HEK293 (cell line): ENCODE results near the gene WNT4.

Experiments used
- CTCF ChIA-PET: fragments of 350-600 bp; formaldehyde crosslinking; extraction: SDS; loops from one replicate; lab custom pipeline; 2021; ENCODE audit warnings: antibody characterized with exemption; lab: Yijun Ruan, JAX
- POLR2A ChIA-PET: fragments of 300-600 bp; formaldehyde crosslinking; extraction: SDS; loops from one replicate; lab custom pipeline; 2020; ENCODE audit warnings: antibody characterized with exemption, inconsistent platforms; lab: Yijun Ruan, JAX
- H3K27ac ChIP-seq: fragments of 200-500 bp; sonication (Bioruptor generic); 2 replicates; pipeline ENCODE4 v1.5.1; 2014; ENCODE audit warnings: low read depth, low read length, control low read depth, inconsistent platforms; ENCODE audit errors: extremely low read depth
- H3K36me3 ChIP-seq, 2 experiments: fragments of 200-500 bp in 1 of 2; sonication (Bioruptor generic) in 1 of 2; 1 replicate in 1 of 2; 2 replicates in 1 of 2; pipeline ENCODE4 v1.5.1; 2014 to 2017; ENCODE audit warnings: inconsistent platforms in 2 of 2, low read length in 2 of 2; ENCODE audit not compliant: control insufficient read depth in 2 of 2, insufficient read depth in 1 of 2
- H3K4me1 ChIP-seq: fragments of 200-500 bp; sonication (Bioruptor generic); 2 replicates; pipeline ENCODE4 v1.5.1; 2014; ENCODE audit warnings: mild to moderate bottlenecking, low read length, inconsistent platforms; ENCODE audit not compliant: control insufficient read depth, insufficient read depth
- H3K4me3 ChIP-seq: 2 replicates; pipeline ENCODE4 v1.5.1; 2011; ENCODE audit warnings: low read depth, mild to moderate bottlenecking, control low read depth, low read length, moderate library complexity
- H3K9me3 ChIP-seq: fragments of 200-500 bp; sonication (Bioruptor generic); 2 replicates; pipeline ENCODE4 v1.5.1; 2014; ENCODE audit warnings: low read depth, low read length, inconsistent platforms; ENCODE audit not compliant: control insufficient read depth, insufficient read depth
- FEZF1 ChIP-seq: fragments of 450-650 bp; formaldehyde crosslinking; IDR thresholded peaks from 2 replicates; pipeline ENCODE4 v1.5.1; 2016; ENCODE audit warnings: missing biosample characterization, missing genetic modification characterization
- HOXA7 ChIP-seq: sonication (generic); formaldehyde crosslinking; IDR thresholded peaks from 2 replicates; pipeline ENCODE4 v1.8.1; 2022; ENCODE audit warnings: missing genetic modification reagents, borderline replicate concordance
- IKZF3 ChIP-seq: fragments of 450-650 bp; IDR thresholded peaks from 2 replicates; pipeline ENCODE4 v1.5.0; 2018; ENCODE audit warnings: missing biosample characterization, mild to moderate bottlenecking, missing genetic modification characterization, moderate library complexity
- YY1 ChIP-seq: fragments of 450-650 bp; formaldehyde crosslinking; IDR thresholded peaks from 2 replicates; pipeline ENCODE4 v1.5.1; 2018; ENCODE audit warnings: missing biosample characterization, missing genetic modification characterization
- YY2 ChIP-seq: fragments of 450-650 bp; formaldehyde crosslinking; IDR thresholded peaks from 2 replicates; pipeline ENCODE4 v1.5.1; 2016; ENCODE audit warnings: missing biosample characterization, missing genetic modification characterization
- ZFP69B ChIP-seq: fragments of 450-650 bp; formaldehyde crosslinking; IDR thresholded peaks from 2 replicates; pipeline ENCODE4 v1.5.1; 2016; ENCODE audit warnings: missing biosample characterization, missing genetic modification characterization
- ZNF112 ChIP-seq: fragments of 450-650 bp; formaldehyde crosslinking; IDR thresholded peaks from 2 replicates; pipeline ENCODE4 v1.5.0; 2017; ENCODE audit warnings: missing biosample characterization, missing genetic modification characterization
- ZNF114 ChIP-seq: fragments of 450-650 bp; formaldehyde crosslinking; IDR thresholded peaks from 2 replicates; pipeline ENCODE4 v1.5.0; 2017; ENCODE audit warnings: missing biosample characterization, missing genetic modification characterization
- ZNF19 ChIP-seq: fragments of 450-650 bp; formaldehyde crosslinking; IDR thresholded peaks from 2 replicates; pipeline ENCODE4; 2016; ENCODE audit warnings: missing biosample characterization, missing genetic modification characterization, low read depth
- ZNF2 ChIP-seq: fragments of 450-650 bp; formaldehyde crosslinking; IDR thresholded peaks from 2 replicates; pipeline ENCODE4 v1.5.1; 2016; ENCODE audit warnings: missing biosample characterization, missing genetic modification characterization
- ZNF221 ChIP-seq: fragments of 450-650 bp; formaldehyde crosslinking; IDR thresholded peaks from 2 replicates; pipeline ENCODE4 v1.5.1; 2017; ENCODE audit warnings: missing biosample characterization, missing genetic modification characterization, borderline replicate concordance
- ZNF37A ChIP-seq: fragments of 450-650 bp; IDR thresholded peaks from 2 replicates; pipeline ENCODE4 v1.5.1; 2018; ENCODE audit warnings: missing biosample characterization, missing genetic modification characterization
- ZNF555 ChIP-seq: fragments of 450-650 bp; formaldehyde crosslinking; conservative IDR thresholded peaks from 2 replicates; pipeline ENCODE4 v1.5.1; 2017; ENCODE audit warnings: missing biosample characterization, mild to moderate bottlenecking, missing genetic modification characterization, inconsistent platforms
- ZNF776 ChIP-seq: fragments of 450-650 bp; formaldehyde crosslinking; IDR thresholded peaks from 2 replicates; pipeline ENCODE4 v1.5.0; 2017; ENCODE audit warnings: missing biosample characterization, missing genetic modification characterization, borderline replicate concordance
- ZSCAN16 ChIP-seq: fragments of 450-650 bp; formaldehyde crosslinking; IDR thresholded peaks from 2 replicates; pipeline ENCODE4 v1.5.1; 2016; ENCODE audit warnings: missing biosample characterization, missing genetic modification characterization
- TF ChIP-seq, protein P1 (sequence below): fragments of 450-650 bp; formaldehyde crosslinking; IDR thresholded peaks from 2 replicates; pipeline ENCODE4 v1.5.1; 2016; ENCODE audit warnings: missing biosample characterization, missing genetic modification characterization
- TF ChIP-seq, protein P2 (sequence below): fragments of 450-650 bp; formaldehyde crosslinking; IDR thresholded peaks from 2 replicates; pipeline ENCODE4 v1.5.1; 2016; ENCODE audit warnings: missing biosample characterization, missing genetic modification characterization, low read depth
- TF ChIP-seq, protein P3 (sequence below): fragments of 450-650 bp; formaldehyde crosslinking; optimal IDR thresholded peaks from 2 replicates; pipeline ENCODE3; 2016; ENCODE audit warnings: missing biosample characterization, mild to moderate bottlenecking, missing genetic modification characterization
- TF ChIP-seq, protein P4 (sequence below): fragments of 450-650 bp; IDR thresholded peaks from 2 replicates; pipeline ENCODE4 v1.5.1; 2018; ENCODE audit warnings: missing biosample characterization, mild to moderate bottlenecking, missing genetic modification characterization
- TF ChIP-seq, protein P5 (sequence below): fragments of 450-650 bp; formaldehyde crosslinking; IDR thresholded peaks from 2 replicates; pipeline ENCODE4 v1.5.0; 2017; ENCODE audit warnings: missing biosample characterization, missing genetic modification characterization, borderline replicate concordance
- TF ChIP-seq, protein P6 (sequence below): fragments of 450-650 bp; formaldehyde crosslinking; IDR thresholded peaks from 2 replicates; pipeline ENCODE4 v1.5.1; 2016; ENCODE audit warnings: missing biosample characterization, missing genetic modification characterization
- TF ChIP-seq, protein P7 (sequence below): sonication (generic); formaldehyde crosslinking; IDR thresholded peaks from 2 replicates; pipeline ENCODE4 v1.8.1; 2022; ENCODE audit warnings: mild to moderate bottlenecking, moderate library complexity, missing genetic modification reagents
- TF ChIP-seq, protein P8 (sequence below): fragments of 450-650 bp; formaldehyde crosslinking; IDR thresholded peaks from 2 replicates; pipeline ENCODE4 v1.5.1; 2016; ENCODE audit warnings: missing biosample characterization, missing genetic modification characterization, borderline replicate concordance

WNT4 gene

DNA sequence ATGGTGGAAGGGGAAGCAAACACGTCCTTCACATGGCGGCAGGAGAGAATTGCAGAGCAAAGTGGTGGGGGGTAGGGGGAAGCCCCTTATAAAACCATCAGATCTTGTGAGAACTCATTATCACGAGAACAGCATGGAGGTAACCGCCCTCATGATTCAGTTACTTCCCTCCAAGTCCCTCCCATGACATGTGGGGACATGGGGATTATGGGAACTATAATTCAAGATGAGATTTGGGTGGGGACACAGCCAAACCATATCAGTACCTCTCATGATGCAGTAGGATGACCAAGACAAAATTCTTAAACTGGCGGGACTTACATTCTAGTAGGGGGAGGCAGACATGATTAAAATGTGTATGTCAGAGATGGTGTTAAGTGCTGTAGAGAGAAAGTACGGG, 38.8 kb downstream of the WNT4 start:
- ChIA-PET POLR2A (no interaction called here), CTCF (interaction anchor here (0.6 to 4.9 kb wide), 3 partner anchors 312 to 316 kb away, joined by 3 to 27 read pairs (median 6); no protein-coding TSS in a partner anchor)
- H3K27ac ChIP-seq, result no peak overlapping the region

DNA sequence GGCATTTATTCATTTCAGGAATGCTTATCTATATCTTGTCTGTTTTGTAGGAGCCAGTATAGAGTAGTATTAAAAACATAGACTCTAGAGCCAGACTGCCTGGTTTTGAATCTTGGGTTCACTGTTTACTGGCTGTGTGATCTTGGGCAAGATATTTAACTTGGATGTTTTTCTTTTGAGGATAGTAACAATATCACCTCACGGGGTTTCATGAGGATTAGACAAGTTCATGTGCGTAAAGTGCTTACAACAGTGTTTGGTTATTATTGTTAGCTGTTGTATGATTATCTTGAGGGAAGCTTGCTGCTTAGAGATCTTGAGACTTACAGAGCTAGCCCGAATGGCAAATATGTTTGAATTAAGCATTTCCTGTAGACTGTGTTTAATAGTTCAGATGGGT, 40.2 kb downstream of the WNT4 start:
- H3K4me1 ChIP-seq, result peaks cover 4% of the 10 kb centered on the region; the same call in 1 of the 2 replicates
- H3K4me3 ChIP-seq, result no peak overlapping the region
- no peak overlapping the region for H3K27ac ChIP-seq
- H3K36me3 ChIP-seq, result peaks cover 0 to 64% of the 10 kb centered on the region in 2 experiments; a peak in 2 of 3 replicates
- CTCF ChIA-PET, result interaction anchor here (0.6 to 1.4 kb wide), 2 partner anchors 97 to 314 kb away, joined by 4 to 6 read pairs; no protein-coding TSS in a partner anchor
- no peaks in the 10 kb centered on the region for H3K9me3 ChIP-seq
- POLR2A ChIA-PET, result no interaction called here
- TF ChIP-seq ZFP69B (tag by site-specific recombination) (no peak), ZNF112 (tag by site-specific recombination) (no peak), ZNF555 (tag by site-specific recombination) (no peak), FEZF1 (tag by site-specific recombination) (no peak)
- TF ChIP-seq, protein P1, sequence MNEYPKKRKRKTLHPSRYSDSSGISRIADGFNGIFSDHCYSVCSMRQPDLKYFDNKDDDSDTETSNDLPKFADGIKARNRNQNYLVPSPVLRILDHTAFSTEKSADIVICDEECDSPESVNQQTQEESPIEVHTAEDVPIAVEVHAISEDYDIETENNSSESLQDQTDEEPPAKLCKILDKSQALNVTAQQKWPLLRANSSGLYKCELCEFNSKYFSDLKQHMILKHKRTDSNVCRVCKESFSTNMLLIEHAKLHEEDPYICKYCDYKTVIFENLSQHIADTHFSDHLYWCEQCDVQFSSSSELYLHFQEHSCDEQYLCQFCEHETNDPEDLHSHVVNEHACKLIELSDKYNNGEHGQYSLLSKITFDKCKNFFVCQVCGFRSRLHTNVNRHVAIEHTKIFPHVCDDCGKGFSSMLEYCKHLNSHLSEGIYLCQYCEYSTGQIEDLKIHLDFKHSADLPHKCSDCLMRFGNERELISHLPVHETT, result no peak
- TF ChIP-seq, protein P2, sequence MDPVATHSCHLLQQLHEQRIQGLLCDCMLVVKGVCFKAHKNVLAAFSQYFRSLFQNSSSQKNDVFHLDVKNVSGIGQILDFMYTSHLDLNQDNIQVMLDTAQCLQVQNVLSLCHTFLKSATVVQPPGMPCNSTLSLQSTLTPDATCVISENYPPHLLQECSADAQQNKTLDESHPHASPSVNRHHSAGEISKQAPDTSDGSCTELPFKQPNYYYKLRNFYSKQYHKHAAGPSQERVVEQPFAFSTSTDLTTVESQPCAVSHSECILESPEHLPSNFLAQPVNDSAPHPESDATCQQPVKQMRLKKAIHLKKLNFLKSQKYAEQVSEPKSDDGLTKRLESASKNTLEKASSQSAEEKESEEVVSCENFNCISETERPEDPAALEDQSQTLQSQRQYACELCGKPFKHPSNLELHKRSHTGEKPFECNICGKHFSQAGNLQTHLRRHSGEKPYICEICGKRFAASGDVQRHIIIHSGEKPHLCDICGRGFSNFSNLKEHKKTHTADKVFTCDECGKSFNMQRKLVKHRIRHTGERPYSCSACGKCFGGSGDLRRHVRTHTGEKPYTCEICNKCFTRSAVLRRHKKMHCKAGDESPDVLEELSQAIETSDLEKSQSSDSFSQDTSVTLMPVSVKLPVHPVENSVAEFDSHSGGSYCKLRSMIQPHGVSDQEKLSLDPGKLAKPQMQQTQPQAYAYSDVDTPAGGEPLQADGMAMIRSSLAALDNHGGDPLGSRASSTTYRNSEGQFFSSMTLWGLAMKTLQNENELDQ (tag by site-specific recombination), result no peak

More for the DNA sequence above, 38.8 kb downstream of the WNT4 start:
- Histone ChIP-seq H3K4me3 (no peak overlapping the region), H3K4me1 (peaks cover 4% of the 10 kb centered on the region; the same call in 1 of the 2 replicates), H3K36me3 (peaks cover 0 to 63% of the 10 kb centered on the region in 2 experiments; a peak in 1 of 3 replicates), H3K9me3 (no peaks in the 10 kb centered on the region)
- TF ChIP-seq, protein P3, sequence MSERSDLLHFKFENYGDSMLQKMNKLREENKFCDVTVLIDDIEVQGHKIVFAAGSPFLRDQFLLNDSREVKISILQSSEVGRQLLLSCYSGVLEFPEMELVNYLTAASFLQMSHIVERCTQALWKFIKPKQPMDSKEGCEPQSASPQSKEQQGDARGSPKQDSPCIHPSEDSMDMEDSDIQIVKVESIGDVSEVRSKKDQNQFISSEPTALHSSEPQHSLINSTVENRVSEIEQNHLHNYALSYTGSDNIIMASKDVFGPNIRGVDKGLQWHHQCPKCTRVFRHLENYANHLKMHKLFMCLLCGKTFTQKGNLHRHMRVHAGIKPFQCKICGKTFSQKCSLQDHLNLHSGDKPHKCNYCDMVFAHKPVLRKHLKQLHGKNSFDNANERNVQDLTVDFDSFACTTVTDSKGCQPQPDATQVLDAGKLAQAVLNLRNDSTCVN (tag by site-specific recombination), result no peak
- TF ChIP-seq, protein P4, sequence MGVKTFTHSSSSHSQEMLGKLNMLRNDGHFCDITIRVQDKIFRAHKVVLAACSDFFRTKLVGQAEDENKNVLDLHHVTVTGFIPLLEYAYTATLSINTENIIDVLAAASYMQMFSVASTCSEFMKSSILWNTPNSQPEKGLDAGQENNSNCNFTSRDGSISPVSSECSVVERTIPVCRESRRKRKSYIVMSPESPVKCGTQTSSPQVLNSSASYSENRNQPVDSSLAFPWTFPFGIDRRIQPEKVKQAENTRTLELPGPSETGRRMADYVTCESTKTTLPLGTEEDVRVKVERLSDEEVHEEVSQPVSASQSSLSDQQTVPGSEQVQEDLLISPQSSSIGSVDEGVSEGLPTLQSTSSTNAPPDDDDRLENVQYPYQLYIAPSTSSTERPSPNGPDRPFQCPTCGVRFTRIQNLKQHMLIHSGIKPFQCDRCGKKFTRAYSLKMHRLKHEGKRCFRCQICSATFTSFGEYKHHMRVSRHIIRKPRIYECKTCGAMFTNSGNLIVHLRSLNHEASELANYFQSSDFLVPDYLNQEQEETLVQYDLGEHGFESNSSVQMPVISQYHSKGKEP, result no peak
- TF ChIP-seq, protein P5, sequence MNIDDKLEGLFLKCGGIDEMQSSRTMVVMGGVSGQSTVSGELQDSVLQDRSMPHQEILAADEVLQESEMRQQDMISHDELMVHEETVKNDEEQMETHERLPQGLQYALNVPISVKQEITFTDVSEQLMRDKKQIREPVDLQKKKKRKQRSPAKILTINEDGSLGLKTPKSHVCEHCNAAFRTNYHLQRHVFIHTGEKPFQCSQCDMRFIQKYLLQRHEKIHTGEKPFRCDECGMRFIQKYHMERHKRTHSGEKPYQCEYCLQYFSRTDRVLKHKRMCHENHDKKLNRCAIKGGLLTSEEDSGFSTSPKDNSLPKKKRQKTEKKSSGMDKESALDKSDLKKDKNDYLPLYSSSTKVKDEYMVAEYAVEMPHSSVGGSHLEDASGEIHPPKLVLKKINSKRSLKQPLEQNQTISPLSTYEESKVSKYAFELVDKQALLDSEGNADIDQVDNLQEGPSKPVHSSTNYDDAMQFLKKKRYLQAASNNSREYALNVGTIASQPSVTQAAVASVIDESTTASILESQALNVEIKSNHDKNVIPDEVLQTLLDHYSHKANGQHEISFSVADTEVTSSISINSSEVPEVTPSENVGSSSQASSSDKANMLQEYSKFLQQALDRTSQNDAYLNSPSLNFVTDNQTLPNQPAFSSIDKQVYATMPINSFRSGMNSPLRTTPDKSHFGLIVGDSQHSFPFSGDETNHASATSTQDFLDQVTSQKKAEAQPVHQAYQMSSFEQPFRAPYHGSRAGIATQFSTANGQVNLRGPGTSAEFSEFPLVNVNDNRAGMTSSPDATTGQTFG (tag by site-specific recombination), result no peak
- TF ChIP-seq ZNF776 (no peak), YY1 (no peak), HOXA7 (CRISPR knock-in tag) (no peak), IKZF3 (no peak), YY2 (tag by site-specific recombination) (no peak), ZNF37A (tag by site-specific recombination) (no peak), ZNF114 (tag by site-specific recombination) (no peak), ZNF221 (no peak), FEZF1 (tag by site-specific recombination) (no peak), ZNF19 (no peak), ZSCAN16 (tag by site-specific recombination) (no peak), ZNF2 (tag by site-specific recombination) (no peak)
- TF ChIP-seq, protein P6, sequence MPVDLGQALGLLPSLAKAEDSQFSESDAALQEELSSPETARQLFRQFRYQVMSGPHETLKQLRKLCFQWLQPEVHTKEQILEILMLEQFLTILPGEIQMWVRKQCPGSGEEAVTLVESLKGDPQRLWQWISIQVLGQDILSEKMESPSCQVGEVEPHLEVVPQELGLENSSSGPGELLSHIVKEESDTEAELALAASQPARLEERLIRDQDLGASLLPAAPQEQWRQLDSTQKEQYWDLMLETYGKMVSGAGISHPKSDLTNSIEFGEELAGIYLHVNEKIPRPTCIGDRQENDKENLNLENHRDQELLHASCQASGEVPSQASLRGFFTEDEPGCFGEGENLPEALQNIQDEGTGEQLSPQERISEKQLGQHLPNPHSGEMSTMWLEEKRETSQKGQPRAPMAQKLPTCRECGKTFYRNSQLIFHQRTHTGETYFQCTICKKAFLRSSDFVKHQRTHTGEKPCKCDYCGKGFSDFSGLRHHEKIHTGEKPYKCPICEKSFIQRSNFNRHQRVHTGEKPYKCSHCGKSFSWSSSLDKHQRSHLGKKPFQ (tag by site-specific recombination), result no peak
- TF ChIP-seq, protein P7, sequence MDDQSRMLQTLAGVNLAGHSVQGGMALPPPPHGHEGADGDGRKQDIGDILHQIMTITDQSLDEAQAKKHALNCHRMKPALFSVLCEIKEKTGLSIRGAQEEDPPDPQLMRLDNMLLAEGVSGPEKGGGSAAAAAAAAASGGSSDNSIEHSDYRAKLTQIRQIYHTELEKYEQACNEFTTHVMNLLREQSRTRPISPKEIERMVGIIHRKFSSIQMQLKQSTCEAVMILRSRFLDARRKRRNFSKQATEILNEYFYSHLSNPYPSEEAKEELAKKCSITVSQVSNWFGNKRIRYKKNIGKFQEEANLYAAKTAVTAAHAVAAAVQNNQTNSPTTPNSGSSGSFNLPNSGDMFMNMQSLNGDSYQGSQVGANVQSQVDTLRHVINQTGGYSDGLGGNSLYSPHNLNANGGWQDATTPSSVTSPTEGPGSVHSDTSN (CRISPR knock-in tag), result no peak
- TF ChIP-seq, protein P8, sequence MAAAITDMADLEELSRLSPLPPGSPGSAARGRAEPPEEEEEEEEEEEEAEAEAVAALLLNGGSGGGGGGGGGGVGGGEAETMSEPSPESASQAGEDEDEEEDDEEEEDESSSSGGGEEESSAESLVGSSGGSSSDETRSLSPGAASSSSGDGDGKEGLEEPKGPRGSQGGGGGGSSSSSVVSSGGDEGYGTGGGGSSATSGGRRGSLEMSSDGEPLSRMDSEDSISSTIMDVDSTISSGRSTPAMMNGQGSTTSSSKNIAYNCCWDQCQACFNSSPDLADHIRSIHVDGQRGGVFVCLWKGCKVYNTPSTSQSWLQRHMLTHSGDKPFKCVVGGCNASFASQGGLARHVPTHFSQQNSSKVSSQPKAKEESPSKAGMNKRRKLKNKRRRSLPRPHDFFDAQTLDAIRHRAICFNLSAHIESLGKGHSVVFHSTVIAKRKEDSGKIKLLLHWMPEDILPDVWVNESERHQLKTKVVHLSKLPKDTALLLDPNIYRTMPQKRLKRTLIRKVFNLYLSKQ (tag by site-specific recombination), result no peak
